MM.1S (cell line): ENCODE measurements around the gene ACER3.

Experiments used
- DNase-seq: peaks from one replicate; pipeline ENCODE4 v3.0.0-alpha.2; 2015
- H2AFZ ChIP-seq: fragments of 300-600 bp; sonication (generic); 2 replicates; pipeline ENCODE4 v1.6.0; 2016; ENCODE audit warnings: antibody characterized with exemption, low read length
- H3F3A ChIP-seq: fragments of 300-600 bp; sonication (generic); 2 replicates; pipeline ENCODE4 v1.6.1; 2016; ENCODE audit warnings: mild to moderate bottlenecking, antibody characterized with exemption, low read length, moderate library complexity, mixed read lengths; ENCODE audit not compliant: insufficient read depth
- H3K27ac ChIP-seq: fragments of 300-600 bp; sonication (generic); 2 replicates; pipeline ENCODE4 v1.5.1; 2016; ENCODE audit warnings: mild to moderate bottlenecking, low read length
- H3K27me3 ChIP-seq: fragments of 300-600 bp; sonication (generic); replicated peaks from 2 replicates; pipeline ENCODE4 v1.6.0; 2016; ENCODE audit warnings: low read length; ENCODE audit not compliant: insufficient read depth
- H3K36me3 ChIP-seq: fragments of 300-600 bp; sonication (generic); replicated peaks from 2 replicates; pipeline ENCODE4 v1.6.1; 2016; ENCODE audit warnings: mild to moderate bottlenecking, low read length, mixed read lengths; ENCODE audit not compliant: insufficient read depth
- H3K4me1 ChIP-seq: fragments of 300-600 bp; sonication (generic); 2 replicates; pipeline ENCODE4 v1.6.1; 2016; ENCODE audit warnings: low read length, mixed read lengths
- H3K4me2 ChIP-seq: fragments of 300-600 bp; sonication (generic); 2 replicates; pipeline ENCODE4 v1.6.0; 2016; ENCODE audit warnings: low read depth, low read length
- H3K4me3 ChIP-seq: fragments of 300-600 bp; sonication (generic); 2 replicates; pipeline ENCODE4 v1.5.1; 2016; ENCODE audit warnings: low read length, mixed read lengths
- H3K79me2 ChIP-seq: fragments of 300-600 bp; sonication (generic); 2 replicates; pipeline ENCODE4 v1.6.1; 2016; ENCODE audit warnings: mixed run types, low read length, mixed read lengths
- H3K9ac ChIP-seq: fragments of 300-600 bp; sonication (generic); 2 replicates; pipeline ENCODE4 v1.6.1; 2016; ENCODE audit warnings: low read length, mixed read lengths
- H3K9me2 ChIP-seq: fragments of 300-600 bp; sonication (generic); replicated peaks from 2 replicates; pipeline ENCODE4 v1.6.1; 2016; ENCODE audit warnings: mild to moderate bottlenecking, low read length, mixed read lengths; ENCODE audit not compliant: insufficient read depth
- H3K9me3 ChIP-seq: fragments of 300-600 bp; sonication (generic); replicated peaks from 2 replicates; pipeline ENCODE4 v1.6.1; 2016; ENCODE audit warnings: mild to moderate bottlenecking, low read length, mixed read lengths; ENCODE audit not compliant: insufficient read depth
- H4K20me1 ChIP-seq: fragments of 300-600 bp; sonication (generic); 2 replicates; pipeline ENCODE4 v1.6.1; 2016; ENCODE audit warnings: mild to moderate bottlenecking, low read length, moderate library complexity, mixed read lengths; ENCODE audit not compliant: insufficient read depth
- EZH2 ChIP-seq: fragments of 300-600 bp; sonication (generic); optimal IDR thresholded peaks from 2 replicates; pipeline ENCODE3; 2017; ENCODE audit warnings: low read depth, mild to moderate bottlenecking, antibody characterized with exemption, low read length, mixed read lengths
- EZH2phosphoT487 ChIP-seq: fragments of 300-600 bp; sonication (generic); IDR thresholded peaks from 2 replicates; pipeline ENCODE4 v1.6.1; 2018; ENCODE audit warnings: antibody characterized with exemption, low read length
- TF ChIP-seq, protein P1 (sequence below): fragments of 300-600 bp; sonication (generic); IDR thresholded peaks from 2 replicates; pipeline ENCODE4 v1.5.1; 2016; ENCODE audit warnings: antibody characterized with exemption, low read length, mixed read lengths

The ACER3 gene

DNA sequence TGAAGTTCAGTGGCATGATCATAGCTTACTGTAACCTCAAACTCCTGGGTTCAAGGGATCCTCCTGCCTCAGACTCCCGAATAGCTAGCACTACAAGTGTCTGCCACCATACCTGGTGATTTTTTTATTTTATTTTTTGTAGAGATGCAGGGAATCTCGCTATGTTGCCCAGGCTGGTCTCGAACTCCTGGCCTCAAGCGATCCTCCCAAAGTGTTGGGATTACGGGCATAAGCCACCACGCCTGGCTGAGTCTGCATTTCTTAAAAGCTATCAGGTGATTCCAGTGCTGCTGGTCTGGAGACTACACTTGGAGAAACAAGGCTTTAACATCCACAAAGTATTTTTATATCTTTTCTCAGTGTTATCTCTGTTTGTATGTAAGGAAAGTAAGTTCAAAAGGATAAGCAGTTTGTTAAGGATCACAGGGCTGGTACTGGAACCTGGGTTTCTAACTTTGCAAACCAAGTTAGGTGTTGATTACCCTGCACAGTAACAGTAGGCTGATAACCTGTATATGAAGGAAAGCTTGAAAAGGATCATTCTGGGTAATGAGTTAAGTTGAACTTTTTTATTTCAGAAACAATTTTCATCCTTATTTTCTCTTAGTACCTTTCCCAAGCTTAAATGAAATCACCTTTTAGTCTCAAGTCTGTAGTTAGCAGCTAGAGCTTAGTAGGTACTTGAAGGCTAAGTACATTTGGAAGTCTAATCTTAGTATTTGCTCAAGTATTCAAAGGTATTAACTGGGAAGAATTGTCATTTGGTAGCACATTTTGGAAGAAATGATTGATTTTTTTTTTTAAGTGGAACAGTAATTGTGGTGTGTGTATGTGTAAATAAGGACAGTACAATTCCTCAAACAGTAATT is 12.5 kb downstream of the ACER3 start:
- Histone ChIP-seq H3K4me1 (0 out of 2 replicates have a peak, but pooled peaks cover 3% of the 10 kb centered on the region), H3K9me2 (no peaks in the 10 kb centered on the region), H3K4me2 (no peak overlapping the region), H3K27me3 (no peaks in the 10 kb centered on the region), H3K27ac (no peak overlapping the region), H3K9me3 (no peaks in the 10 kb centered on the region), H2AFZ (no peak overlapping the region), H3K79me2 (no peaks in the 10 kb centered on the region), H3K4me3 (no peak overlapping the region), H3F3A (no peaks in the 10 kb centered on the region), H4K20me1 (no peaks in the 10 kb centered on the region), H3K36me3 (no peaks in the 10 kb centered on the region), H3K9ac (no peak overlapping the region)
- TF ChIP-seq EZH2phosphoT487 = no peak
- TF ChIP-seq EZH2 = no peak
- TF ChIP-seq, protein P1, sequence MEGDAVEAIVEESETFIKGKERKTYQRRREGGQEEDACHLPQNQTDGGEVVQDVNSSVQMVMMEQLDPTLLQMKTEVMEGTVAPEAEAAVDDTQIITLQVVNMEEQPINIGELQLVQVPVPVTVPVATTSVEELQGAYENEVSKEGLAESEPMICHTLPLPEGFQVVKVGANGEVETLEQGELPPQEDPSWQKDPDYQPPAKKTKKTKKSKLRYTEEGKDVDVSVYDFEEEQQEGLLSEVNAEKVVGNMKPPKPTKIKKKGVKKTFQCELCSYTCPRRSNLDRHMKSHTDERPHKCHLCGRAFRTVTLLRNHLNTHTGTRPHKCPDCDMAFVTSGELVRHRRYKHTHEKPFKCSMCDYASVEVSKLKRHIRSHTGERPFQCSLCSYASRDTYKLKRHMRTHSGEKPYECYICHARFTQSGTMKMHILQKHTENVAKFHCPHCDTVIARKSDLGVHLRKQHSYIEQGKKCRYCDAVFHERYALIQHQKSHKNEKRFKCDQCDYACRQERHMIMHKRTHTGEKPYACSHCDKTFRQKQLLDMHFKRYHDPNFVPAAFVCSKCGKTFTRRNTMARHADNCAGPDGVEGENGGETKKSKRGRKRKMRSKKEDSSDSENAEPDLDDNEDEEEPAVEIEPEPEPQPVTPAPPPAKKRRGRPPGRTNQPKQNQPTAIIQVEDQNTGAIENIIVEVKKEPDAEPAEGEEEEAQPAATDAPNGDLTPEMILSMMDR = no peak
- DNase-seq = no peak

- Histone ChIP-seq H3K9ac (no peak overlapping the region), H3K79me2 (no peaks in the 10 kb centered on the region), H2AFZ (no peak overlapping the region), H3K4me2 (no peak overlapping the region), H3K27me3 (no peaks in the 10 kb centered on the region), H3K27ac (no peak overlapping the region), H3K9me2 (no peaks in the 10 kb centered on the region), H3K9me3 (no peaks in the 10 kb centered on the region), H3K36me3 (no peaks in the 10 kb centered on the region), H4K20me1 (no peaks in the 10 kb centered on the region), H3K4me3 (no peak overlapping the region), H3K4me1 (0 out of 2 replicates have a peak, but pooled peaks cover 3% of the 10 kb centered on the region), H3F3A (no peaks in the 10 kb centered on the region)
- TF ChIP-seq, protein P1 = no peak
- TF ChIP-seq EZH2 = no peak
- no peak for TF ChIP-seq EZH2phosphoT487
- DNase-seq = no peak
Measured at GRCh38 chr11:76878014-76878413, 17.3 kb downstream of the ACER3 start.

DNA sequence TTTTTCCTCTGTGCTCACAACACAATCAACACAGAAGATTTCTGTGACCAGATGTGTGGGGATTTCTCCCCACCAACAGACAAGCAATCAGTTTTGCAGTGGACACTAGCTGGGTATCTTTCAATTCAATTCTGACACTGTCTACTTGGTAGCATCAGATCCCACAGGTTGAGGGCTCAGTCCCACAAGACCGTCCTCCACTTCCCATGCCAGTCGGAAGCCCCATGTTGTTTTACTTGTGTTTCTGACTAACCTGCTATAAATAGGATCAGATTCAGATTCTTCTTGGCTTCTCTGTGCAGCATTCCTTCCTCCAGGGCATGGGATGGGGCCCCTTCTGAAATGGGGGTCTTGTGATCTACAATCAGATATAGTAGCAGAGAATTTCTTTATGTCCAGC is 19.6 kb downstream of the ACER3 start:
- H3K4me3 ChIP-seq = no peak overlapping the region
- H3K9ac ChIP-seq = no peak overlapping the region
- no peaks in the 10 kb centered on the region for H3K36me3 ChIP-seq
- H3K27ac ChIP-seq = no peak overlapping the region
- DNase-seq = no peak
- no peaks in the 10 kb centered on the region for H3K9me3 ChIP-seq
- 0 out of 2 replicates have a peak, but pooled peaks cover 3% of the 10 kb centered on the region for H3K4me1 ChIP-seq
- H4K20me1 ChIP-seq = no peaks in the 10 kb centered on the region
- H3K4me2 ChIP-seq = no peak overlapping the region
- H3K9me2 ChIP-seq = no peaks in the 10 kb centered on the region
- H3K27me3 ChIP-seq = no peaks in the 10 kb centered on the region
- H3K79me2 ChIP-seq = no peaks in the 10 kb centered on the region
- TF ChIP-seq, protein P1 = no peak
- no peak overlapping the region for H2AFZ ChIP-seq
- H3F3A ChIP-seq = no peaks in the 10 kb centered on the region
